HG02970 (cell line): ENCODE data around the gene MCM8.

Experiments
- ATAC-seq: cut with Tn5 transposase; IDR thresholded peaks from one replicate; pipeline ENCODE4 v1.9.1; 2021; ENCODE audit warnings: mild to moderate bottlenecking, moderate library complexity, moderate number of reproducible peaks; ENCODE audit not compliant: unreplicated experiment, low FRiP score

MCM8 gene

GRCh38 chr20:6037082-6037481, 86.6 kb downstream of the MCM8 start:
- no peak for ATAC-seq

GRCh38 chr20:6038256-6038655, 87.8 kb downstream of the MCM8 start:
- ATAC-seq = no peak

GRCh38 chr20:6039766-6040165, 89.3 kb downstream of the MCM8 start:
- no peak for ATAC-seq

GRCh38 chr20:6040540-6040939, 90.1 kb downstream of the MCM8 start:
- no peak for ATAC-seq

- ATAC-seq = no peak
These were observed 90.7 kb downstream of the MCM8 start for GRCh38 chr20:6040958-6041807.

GRCh38 chr20:6041808-6042265, 91.4 kb downstream of the MCM8 start:
- ATAC-seq = no peak

- ATAC-seq = no peak
These were observed 93.7 kb downstream of the MCM8 start for GRCh38 chr20:6044115-6044514.

- no peak for ATAC-seq
These were observed 95.1 kb downstream of the MCM8 start for GRCh38 chr20:6045566-6045965.

GRCh38 chr20:6046432-6046831, 96.0 kb downstream of the MCM8 start:
- no peak for ATAC-seq

GRCh38 chr20:6048391-6048790, 97.9 kb downstream of the MCM8 start:
- no peak for ATAC-seq
